Hepatocyte (in vitro differentiated cells): Measurements from ENCODE around the gene PPA2. TPM values are rescaled to one million over a fixed set of nuclear protein-coding genes. Genes with fewer than 3 reads are reported as not detected.
A peak's percentile ranks its signal among the peaks of the same experiment; 100 is the strongest.

Experiments
- DNase-seq: peaks from one replicate; pipeline ENCODE4 v3.0.0-alpha.2; 2016; ENCODE audit warnings: low spot score
- H2AFZ ChIP-seq: fragments of 200-600 bp; sonication (generic); 2 replicates; pipeline ENCODE4 v1.6.0; 2016; ENCODE audit warnings: antibody characterized with exemption, mild to moderate bottlenecking
- H3K27ac ChIP-seq: fragments of 200-600 bp; sonication (generic); 2 replicates; pipeline ENCODE4 v1.5.1; 2016; ENCODE audit warnings: mild to moderate bottlenecking
- H3K27me3 ChIP-seq: fragments of 200-600 bp; sonication (generic); 2 replicates; pipeline ENCODE4 v1.6.1; 2016
- H3K36me3 ChIP-seq: fragments of 200-600 bp; sonication (generic); replicated peaks from 2 replicates; pipeline ENCODE4 v1.5.1; 2016; ENCODE audit warnings: low read depth; ENCODE audit not compliant: insufficient read depth
- H3K4me1 ChIP-seq: fragments of 200-600 bp; sonication (generic); 2 replicates; pipeline ENCODE4 v1.5.1; 2016; ENCODE audit warnings: mild to moderate bottlenecking, moderate library complexity; ENCODE audit not compliant: insufficient read depth
- H3K4me2 ChIP-seq: fragments of 200-600 bp; sonication (generic); 2 replicates; pipeline ENCODE4 v1.6.0; 2016
- H3K4me3 ChIP-seq: fragments of 200-600 bp; sonication (generic); 2 replicates; pipeline ENCODE4 v1.5.1; 2016; ENCODE audit warnings: mild to moderate bottlenecking
- H3K79me2 ChIP-seq: fragments of 200-600 bp; sonication (generic); 2 replicates; pipeline ENCODE4 v1.6.0; 2017; ENCODE audit warnings: mild to moderate bottlenecking
- H3K9me2 ChIP-seq: fragments of 200-600 bp; sonication (generic); replicated peaks from 2 replicates; pipeline ENCODE4 v1.6.0; 2017; ENCODE audit warnings: mild to moderate bottlenecking; ENCODE audit not compliant: insufficient read depth
- H3K9me3 ChIP-seq: fragments of 200-600 bp; sonication (generic); 2 replicates; pipeline ENCODE4 v1.5.1; 2016; ENCODE audit warnings: low read depth, mild to moderate bottlenecking
- H4K20me1 ChIP-seq: fragments of 200-600 bp; sonication (generic); 2 replicates; pipeline ENCODE4 v1.6.0; 2016; ENCODE audit warnings: mild to moderate bottlenecking; ENCODE audit not compliant: insufficient read depth, poor library complexity, severe bottlenecking
- EZH2 ChIP-seq: fragments of 200-600 bp; sonication (generic); IDR thresholded peaks from 2 replicates; pipeline ENCODE4 v1.6.1; 2016; ENCODE audit warnings: antibody characterized with exemption, mild to moderate bottlenecking, borderline replicate concordance
- EZH2phosphoT487 ChIP-seq: fragments of 200-600 bp; sonication (generic); IDR thresholded peaks from one replicate; pipeline ENCODE4 v1.6.1; 2018; ENCODE audit warnings: antibody characterized with exemption, mild to moderate bottlenecking, low read depth, moderate library complexity; ENCODE audit not compliant: unreplicated experiment, severe bottlenecking
- WGBS: methylation state at CpG from one replicate; pipeline ENCODE4 v1.1.6; 2016; ENCODE audit warnings: low lambda C conversion rate; ENCODE audit errors: missing lambda C conversion rate; 5-methylcytosine and 5-hydroxymethylcytosine counted together
- polyA plus RNA-seq: library from polyadenylated mRNA; unstranded; fragments of >200 nt; fragmentation: Nextera tagmentation; extraction: Ambion mirVana; gene quantifications from 2 replicates; pipeline ENCODE4 v1.2.1, GENCODE V29; 2016
- total RNA-seq: library from RNA; depleted of rRNA; stranded (reverse); fragments of >200 nt; gene quantifications from 2 replicates; pipeline ENCODE4 v1.2.3, GENCODE V29; 2014
- TF ChIP-seq, protein P1 (sequence below): fragments of 200-600 bp; sonication (generic); IDR thresholded peaks from 2 replicates; pipeline ENCODE4 v1.5.1; 2016; ENCODE audit warnings: antibody characterized with exemption, mild to moderate bottlenecking; ENCODE audit not compliant: poor library complexity

PPA2 gene
- total and polyA plus RNA-seq, 2 experiments from 2014 or later: 102 to 122 TPM

- Histone ChIP-seq H3K4me1 (no peaks in the 10 kb centered on the region), H3K27me3 (no peaks in the 10 kb centered on the region), H3K27ac (no peak overlapping the region), H4K20me1 (no peaks in the 10 kb centered on the region), H3K36me3 (no peaks in the 10 kb centered on the region), H3K4me2 (no peak overlapping the region), H2AFZ (no peak overlapping the region), H3K79me2 (no peaks in the 10 kb centered on the region), H3K9me3 (no peaks in the 10 kb centered on the region), H3K4me3 (no peak overlapping the region), H3K9me2 (no peaks in the 10 kb centered on the region)
- DNase-seq: no peak
- TF ChIP-seq EZH2phosphoT487 (no peak), EZH2 (no peak)
- TF ChIP-seq, protein P1, sequence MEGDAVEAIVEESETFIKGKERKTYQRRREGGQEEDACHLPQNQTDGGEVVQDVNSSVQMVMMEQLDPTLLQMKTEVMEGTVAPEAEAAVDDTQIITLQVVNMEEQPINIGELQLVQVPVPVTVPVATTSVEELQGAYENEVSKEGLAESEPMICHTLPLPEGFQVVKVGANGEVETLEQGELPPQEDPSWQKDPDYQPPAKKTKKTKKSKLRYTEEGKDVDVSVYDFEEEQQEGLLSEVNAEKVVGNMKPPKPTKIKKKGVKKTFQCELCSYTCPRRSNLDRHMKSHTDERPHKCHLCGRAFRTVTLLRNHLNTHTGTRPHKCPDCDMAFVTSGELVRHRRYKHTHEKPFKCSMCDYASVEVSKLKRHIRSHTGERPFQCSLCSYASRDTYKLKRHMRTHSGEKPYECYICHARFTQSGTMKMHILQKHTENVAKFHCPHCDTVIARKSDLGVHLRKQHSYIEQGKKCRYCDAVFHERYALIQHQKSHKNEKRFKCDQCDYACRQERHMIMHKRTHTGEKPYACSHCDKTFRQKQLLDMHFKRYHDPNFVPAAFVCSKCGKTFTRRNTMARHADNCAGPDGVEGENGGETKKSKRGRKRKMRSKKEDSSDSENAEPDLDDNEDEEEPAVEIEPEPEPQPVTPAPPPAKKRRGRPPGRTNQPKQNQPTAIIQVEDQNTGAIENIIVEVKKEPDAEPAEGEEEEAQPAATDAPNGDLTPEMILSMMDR: peak; percentile 27
- 20% methylated on average over 2 of the region's 2 CpGs for WGBS
Observed at GRCh38 chr4:105496899-105497298, 23.0 kb upstream of the PPA2 start.

GRCh38 chr4:105495667-105496066 lies 21.8 kb upstream of the PPA2 start:
- 61% methylated on average over 3 of the region's 3 CpGs for WGBS
- no peaks in the 10 kb centered on the region for H3K36me3 ChIP-seq
- no peaks in the 10 kb centered on the region for H3K9me3 ChIP-seq
- H3K4me3 ChIP-seq: no peak overlapping the region
- no peaks in the 10 kb centered on the region for H3K79me2 ChIP-seq
- H3K4me1 ChIP-seq: no peaks in the 10 kb centered on the region
- no peaks in the 10 kb centered on the region for H3K27me3 ChIP-seq
- H2AFZ ChIP-seq: no peak overlapping the region
- no peaks in the 10 kb centered on the region for H3K9me2 ChIP-seq
- DNase-seq: no peak
- TF ChIP-seq EZH2phosphoT487 (no peak), EZH2 (no peak)
- TF ChIP-seq, protein P1: no peak
- H4K20me1 ChIP-seq: no peaks in the 10 kb centered on the region
- H3K27ac ChIP-seq: no peak overlapping the region
- no peak overlapping the region for H3K4me2 ChIP-seq

- Histone ChIP-seq H3K4me2 (no peak overlapping the region), H3K9me2 (no peaks in the 10 kb centered on the region), H3K4me3 (no peak overlapping the region), H3K79me2 (no peaks in the 10 kb centered on the region), H3K4me1 (no peaks in the 10 kb centered on the region), H4K20me1 (no peaks in the 10 kb centered on the region), H2AFZ (no peak overlapping the region), H3K36me3 (no peaks in the 10 kb centered on the region), H3K27me3 (no peaks in the 10 kb centered on the region), H3K27ac (no peak overlapping the region), H3K9me3 (no peaks in the 10 kb centered on the region)
- DNase-seq: no peak
- TF ChIP-seq, protein P1: no peak
- no peak for TF ChIP-seq EZH2phosphoT487
- no peak for TF ChIP-seq EZH2
- WGBS: 70% methylated on average over 1 of the region's 1 CpG
Observed at GRCh38 chr4:105490523-105490922, 16.7 kb upstream of the PPA2 start.

DNA sequence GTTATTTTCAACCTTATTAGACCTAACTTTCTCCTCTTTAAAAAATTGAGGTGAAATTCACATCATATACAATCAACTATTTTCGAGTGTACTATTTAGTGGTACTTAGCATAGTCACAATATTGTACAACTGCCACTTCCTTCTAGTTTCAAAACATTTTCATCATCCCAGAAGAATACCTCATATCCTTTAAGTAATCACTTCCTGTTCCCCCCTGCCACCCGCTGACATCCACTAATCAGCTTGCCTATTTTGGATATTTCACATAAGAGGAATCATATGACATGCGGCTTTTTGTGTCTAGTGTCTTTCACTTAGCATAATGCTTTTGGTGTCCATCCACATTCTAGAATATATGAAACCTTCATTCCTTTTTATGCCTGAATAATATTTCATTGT lies 10.0 kb upstream of the PPA2 start:
- Histone ChIP-seq H3K9me3 (no peaks in the 10 kb centered on the region), H3K4me3 (no peak overlapping the region), H3K9me2 (no peaks in the 10 kb centered on the region), H3K4me1 (no peaks in the 10 kb centered on the region), H3K4me2 (no peak overlapping the region), H3K79me2 (no peaks in the 10 kb centered on the region), H3K36me3 (no peaks in the 10 kb centered on the region), H2AFZ (no peak overlapping the region), H3K27ac (no peak overlapping the region), H3K27me3 (no peaks in the 10 kb centered on the region), H4K20me1 (no peaks in the 10 kb centered on the region)
- WGBS: 94% methylated on average over 3 of the region's 3 CpGs
- DNase-seq: no peak
- TF ChIP-seq EZH2 (no peak), EZH2phosphoT487 (no peak)
